C4-2B (cell line): ENCODE data around the gene ALDH8A1.

Experiments
- H3K27ac ChIP-seq: fragments of 450-650 bp; 2 replicates; pipeline ENCODE4 v1.5.1; 2017
- CTCF ChIP-seq: fragments of 450-650 bp; conservative IDR thresholded peaks from 2 replicates; pipeline ENCODE4 v1.5.1; 2017; ENCODE audit warnings: mild to moderate bottlenecking
- ZFX ChIP-seq: fragments of 450-650 bp; IDR thresholded peaks from 2 replicates; pipeline ENCODE4 v1.6.1; 2017

Gene ALDH8A1

GRCh38 chr6:134964451-134965203 is 14.7 kb upstream of the ALDH8A1 start:
- TF ChIP-seq CTCF (no peak), ZFX (no peak)
- no peak overlapping the region for H3K27ac ChIP-seq

- H3K27ac ChIP-seq = no peak overlapping the region
- TF ChIP-seq CTCF (no peak), ZFX (no peak)
Measured at GRCh38 chr6:134962421-134962820, 12.5 kb upstream of the ALDH8A1 start.

- H3K27ac ChIP-seq = no peak overlapping the region
- TF ChIP-seq ZFX (no peak), CTCF (no peak)
Measured at GRCh38 chr6:134961366-134961765, 11.5 kb upstream of the ALDH8A1 start.

GRCh38 chr6:134959603-134960002 is 9.7 kb upstream of the ALDH8A1 start:
- TF ChIP-seq ZFX (no peak), CTCF (no peak)
- H3K27ac ChIP-seq = no peak overlapping the region

GRCh38 chr6:134956676-134957075 is 6.8 kb upstream of the ALDH8A1 start:
- TF ChIP-seq CTCF = no peak
- TF ChIP-seq ZFX = no peak

GRCh38 chr6:134956032-134956431 is 6.1 kb upstream of the ALDH8A1 start:
- TF ChIP-seq CTCF (no peak), ZFX (no peak)
- no peak overlapping the region for H3K27ac ChIP-seq

More at GRCh38 chr6:134956676-134957075, 6.8 kb upstream of the ALDH8A1 start:
- no peak overlapping the region for H3K27ac ChIP-seq

- no peak overlapping the region for H3K27ac ChIP-seq
- TF ChIP-seq ZFX = no peak
- TF ChIP-seq CTCF = no peak
Measured at GRCh38 chr6:134954272-134955000, 4.5 kb upstream of the ALDH8A1 start.
